T-helper 22 cell (primary cell): ENCODE results near the gene ZNRF3.

Source experiments
- DNase-seq: peaks from one replicate; pipeline ENCODE4 v3.0.0-alpha.2; 2020; ENCODE audit warnings: low read depth

Gene ZNRF3

DNA sequence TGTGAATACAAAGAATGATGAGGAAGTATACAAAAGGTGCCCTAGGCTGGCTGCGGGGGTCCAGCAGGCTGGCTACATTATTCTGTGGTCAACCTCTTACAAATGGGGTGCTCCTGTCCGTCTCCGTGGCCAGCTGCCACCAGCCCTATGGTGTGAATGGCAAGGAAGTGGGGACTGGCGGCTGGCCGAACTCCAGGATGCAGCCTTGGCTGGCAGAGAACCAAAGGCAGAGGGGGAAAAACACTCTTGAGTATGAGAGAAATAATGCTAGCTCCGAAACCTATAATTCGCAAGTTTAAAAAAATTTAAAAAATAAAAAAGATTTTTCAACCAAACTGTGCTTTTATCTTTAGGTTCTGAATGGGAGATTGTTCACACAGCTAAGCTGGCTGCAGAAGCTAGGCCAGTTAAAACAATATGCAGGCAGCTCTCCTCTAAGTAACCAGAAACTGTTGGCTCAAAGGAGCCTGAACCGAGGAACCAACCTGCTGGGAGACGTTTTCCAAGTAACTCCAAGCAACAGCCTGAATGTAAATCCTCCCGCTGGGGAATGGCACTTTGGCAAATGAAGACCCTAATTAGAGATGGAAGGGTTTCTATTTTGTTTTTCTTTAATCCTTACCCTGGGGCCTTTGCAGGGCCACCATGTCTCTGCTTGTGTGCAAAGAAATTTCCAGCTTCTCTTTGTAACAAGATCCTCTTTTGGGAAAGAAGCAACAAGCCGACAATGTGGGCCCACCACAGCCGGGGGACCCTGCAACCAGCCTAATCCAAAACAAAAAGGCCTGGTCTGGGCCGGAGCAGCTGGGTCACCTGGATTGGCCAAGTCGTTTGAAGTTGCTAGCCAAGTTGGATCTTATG lies 128.1 kb downstream of the ZNRF3 start:
- no peak for DNase-seq

DNA sequence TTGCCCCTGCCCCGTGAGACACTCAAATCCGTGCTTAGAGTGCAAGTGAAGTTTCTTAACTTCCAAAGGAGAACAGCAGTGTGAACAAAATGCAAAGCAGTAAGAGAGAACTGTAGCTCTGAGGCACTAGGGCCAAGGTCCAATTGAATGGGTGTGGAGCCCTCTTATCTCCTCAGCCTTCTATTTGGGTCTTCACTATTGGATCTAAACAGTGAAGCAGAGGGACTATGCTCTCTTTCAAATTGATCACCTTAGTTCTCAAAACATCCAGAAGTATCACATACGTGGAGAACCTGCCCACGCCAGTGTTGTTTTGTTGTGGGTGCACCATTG lies 128.7 kb downstream of the ZNRF3 start:
- DNase-seq: no peak

DNA sequence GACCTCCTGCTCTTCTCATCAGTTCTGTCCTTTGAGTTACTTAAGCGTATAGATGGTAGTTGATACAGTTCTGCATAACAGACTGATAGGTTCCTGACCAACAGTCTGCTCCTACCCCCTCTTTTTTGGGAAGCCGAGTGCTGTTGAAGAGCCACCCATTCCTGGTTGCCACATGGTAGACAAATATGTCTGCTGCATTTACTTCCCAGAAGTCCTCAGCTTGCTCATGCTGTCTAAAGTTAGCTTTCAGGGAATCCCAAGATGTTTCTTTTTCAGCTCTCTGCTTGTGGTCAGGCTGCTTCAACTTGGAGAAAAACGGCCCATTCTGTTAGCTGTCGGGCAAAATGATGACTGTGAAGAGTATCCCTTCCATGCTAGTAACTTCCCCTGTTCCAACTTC lies 129.6 kb downstream of the ZNRF3 start:
- no peak for DNase-seq

DNA sequence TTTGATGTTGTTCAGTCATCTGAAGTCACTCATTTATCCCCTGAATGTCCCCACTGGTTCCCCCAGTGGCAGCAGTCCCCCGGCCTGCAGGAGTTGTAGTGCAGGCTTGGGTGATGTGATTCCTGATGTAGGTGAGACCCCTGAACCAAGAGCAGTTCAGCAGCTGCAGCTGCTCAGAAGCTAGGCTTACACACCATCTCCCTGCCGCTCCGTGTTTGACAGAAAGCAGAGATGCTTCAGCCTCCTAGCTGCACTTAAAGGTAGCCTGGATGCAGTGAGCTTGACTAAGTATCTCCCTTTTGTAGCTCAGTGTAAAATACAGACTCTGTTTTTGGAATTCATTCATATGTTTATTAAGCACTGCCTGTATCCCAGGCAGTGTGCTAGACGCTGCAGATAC lies 130.9 kb downstream of the ZNRF3 start:
- DNase-seq: no peak

DNA sequence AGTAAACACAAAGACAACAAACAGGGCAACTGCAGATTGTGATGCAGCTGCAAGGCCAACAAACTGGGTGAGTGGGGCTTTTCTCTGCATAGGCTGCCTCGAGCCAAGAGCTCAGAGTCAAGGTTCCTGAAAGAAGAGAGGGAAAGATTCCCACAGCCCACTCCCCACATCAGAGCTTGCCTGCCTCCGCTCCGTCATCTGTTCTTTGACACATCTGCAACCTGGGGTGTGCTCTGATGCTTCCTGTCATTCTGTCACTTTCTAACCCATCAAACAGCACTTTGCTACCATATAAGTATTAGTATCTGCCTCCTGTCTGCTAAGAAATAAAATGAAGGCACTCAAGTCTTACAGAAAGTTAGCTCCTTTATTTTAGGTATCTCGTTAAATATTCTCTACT lies 131.4 kb downstream of the ZNRF3 start:
- DNase-seq: no peak

DNA sequence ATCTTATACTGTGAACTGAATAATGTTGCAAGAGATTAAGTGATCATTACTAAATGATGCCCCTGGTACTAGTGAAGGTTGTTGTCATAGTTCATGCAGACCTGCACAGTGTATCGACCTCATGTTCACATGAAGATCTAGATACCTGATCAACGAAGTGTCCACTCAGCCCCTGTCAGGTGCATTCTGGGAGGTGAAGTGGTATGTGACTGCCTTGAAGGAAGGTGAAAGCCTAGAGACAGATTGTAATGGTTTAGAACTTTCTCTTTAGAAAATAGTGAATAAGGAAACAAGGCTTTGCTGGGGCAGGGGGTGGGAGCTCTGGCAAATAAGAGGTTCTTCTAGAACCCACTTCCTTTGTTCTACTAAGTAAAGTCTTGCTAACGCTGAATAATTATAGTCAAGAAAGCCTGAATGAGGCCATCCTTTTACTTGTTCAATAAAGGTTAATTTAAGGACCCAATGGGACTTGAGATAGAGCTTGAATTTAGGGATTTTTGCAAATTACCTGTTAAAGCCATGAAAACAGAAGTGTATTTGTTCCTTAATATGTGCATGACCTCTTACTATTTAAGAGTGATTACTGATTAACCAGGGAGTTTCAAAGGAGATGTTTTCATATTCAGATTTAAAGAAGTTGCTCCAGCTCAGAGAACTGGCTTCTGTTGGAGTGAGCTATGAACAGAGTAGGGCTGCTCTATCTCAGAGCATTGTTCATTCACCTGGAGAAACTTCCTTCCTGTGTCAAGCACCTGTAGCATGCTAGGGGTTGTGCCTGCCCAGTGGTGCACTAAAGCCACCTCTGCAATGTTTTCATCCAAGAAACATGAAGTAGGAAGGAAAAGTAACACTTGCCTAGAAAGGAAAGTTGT lies 132.9 kb downstream of the ZNRF3 start:
- DNase-seq: no peak

DNA sequence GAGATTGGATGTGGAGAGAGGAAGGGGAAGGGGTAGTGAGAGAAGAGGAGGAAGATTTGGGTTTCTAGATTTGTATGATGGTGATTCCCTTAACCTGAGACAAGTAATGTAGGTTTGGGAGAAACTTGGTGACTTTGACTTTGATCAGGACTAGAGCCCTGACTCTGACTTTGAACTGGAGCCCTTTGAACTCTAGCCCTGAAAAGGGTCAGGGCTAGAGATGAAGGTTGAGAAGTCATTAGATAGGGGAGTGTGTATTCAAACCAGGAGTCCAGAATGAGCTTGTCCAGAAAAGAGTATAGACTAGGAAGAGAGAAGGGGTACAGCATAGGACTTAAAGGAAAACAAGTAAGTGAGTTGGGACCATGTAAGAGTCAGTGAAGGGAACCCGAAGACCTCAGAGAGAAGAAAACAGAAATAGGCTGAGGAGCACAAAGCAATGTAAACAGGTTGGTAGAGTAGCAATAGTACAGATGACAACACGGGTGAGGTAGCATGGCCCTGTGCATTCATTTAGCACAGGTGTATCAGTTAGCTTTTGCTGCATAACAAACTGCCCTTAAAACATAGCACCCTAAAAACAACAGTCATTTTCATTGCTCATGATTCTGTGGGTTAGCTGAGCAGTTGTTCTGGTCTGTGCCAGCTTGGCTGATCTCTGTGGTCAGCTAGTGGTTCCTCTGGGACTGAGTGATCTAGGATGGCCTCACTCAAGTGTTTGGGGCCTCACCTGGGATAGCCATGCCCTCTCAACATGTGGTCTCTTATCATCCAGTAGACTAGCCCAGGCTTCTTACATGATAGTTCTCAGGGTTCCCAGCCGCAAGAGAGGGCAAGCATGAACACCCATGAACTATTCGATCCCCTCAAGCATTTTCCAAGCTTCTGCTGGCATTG lies 135.2 kb downstream of the ZNRF3 start:
- no peak for DNase-seq

DNA sequence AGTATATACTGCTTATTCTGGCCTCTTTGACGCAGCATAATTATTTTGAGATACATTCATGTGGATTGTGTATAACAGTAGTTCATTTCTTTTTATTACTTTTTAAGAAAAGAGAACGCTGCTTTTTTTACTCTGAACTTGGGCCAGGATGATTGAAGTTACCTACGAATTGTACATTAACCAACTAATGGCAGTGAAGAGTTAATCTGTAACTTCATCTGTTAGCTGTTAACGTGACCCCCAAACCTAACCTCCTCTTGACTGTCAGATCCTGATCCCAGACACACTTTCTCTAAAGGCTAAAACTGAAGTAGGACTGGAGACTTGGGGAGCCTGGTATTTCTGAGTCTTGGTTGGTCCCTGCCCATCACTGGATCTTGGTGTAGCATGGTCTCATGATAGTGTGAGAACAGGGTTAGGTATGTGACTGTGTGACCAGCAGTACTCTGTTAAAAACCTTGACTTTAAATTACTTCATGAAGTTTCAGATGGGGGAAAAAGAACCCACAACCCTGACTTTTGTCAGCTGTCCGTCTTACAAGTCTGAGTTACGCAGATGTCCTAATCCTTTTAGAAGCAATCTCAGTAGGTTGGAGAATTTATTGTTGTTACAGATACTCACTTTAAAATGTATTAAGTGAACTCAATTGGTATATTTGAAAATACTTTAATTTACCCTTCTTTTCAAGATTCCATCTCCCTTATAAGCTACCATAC lies 138.9 kb downstream of the ZNRF3 start:
- no peak for DNase-seq

DNA sequence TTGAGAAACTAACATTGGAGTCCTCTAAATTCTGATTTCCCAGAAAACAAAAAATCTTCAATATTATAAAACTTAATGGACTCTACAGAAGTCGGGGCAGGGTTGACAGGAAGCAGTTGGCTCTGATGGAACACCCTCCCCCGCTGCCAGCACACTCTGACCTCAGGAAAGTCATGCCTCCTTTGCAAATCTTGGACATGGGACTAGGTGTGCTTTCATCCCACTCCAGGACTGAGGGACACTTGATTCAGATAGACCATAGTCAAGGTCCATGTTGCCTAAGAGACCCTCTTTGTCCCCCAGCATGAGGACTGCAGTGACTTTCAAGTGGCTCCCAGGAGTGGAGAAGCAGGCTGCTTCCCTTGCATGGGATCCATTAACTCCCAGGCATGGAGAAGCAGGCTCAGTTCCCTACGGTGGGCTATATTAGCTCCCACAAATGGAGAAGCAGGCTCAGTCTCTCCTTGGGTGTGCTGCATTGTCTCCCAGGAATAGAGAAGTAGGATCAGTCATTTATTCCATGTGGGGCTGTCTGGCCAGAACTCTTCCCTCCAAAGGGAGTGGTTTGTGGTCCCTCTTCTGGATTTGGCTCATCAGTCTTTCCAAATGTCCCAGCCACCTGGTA lies 139.9 kb downstream of the ZNRF3 start:
- DNase-seq: no peak

DNA sequence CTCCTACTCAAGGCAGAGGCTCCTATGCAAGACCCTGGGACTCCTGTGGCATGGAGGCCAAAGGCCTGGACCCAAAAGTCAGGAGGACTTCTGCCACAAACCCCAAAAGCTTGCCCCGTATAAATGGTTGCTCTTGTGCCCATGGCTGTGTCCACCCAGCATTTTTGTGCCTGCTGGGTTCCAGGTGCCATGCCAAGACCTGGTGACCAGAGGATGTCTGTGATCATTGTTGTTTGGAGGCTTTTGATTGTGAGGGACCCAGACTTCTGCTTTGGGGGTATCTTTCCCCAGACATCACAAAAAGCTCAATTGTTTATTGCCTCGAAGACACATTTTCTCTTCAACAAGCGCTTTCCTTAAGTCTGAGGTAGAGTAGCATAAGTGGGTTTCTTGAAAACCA lies 143.2 kb downstream of the ZNRF3 start:
- no peak for DNase-seq

DNA sequence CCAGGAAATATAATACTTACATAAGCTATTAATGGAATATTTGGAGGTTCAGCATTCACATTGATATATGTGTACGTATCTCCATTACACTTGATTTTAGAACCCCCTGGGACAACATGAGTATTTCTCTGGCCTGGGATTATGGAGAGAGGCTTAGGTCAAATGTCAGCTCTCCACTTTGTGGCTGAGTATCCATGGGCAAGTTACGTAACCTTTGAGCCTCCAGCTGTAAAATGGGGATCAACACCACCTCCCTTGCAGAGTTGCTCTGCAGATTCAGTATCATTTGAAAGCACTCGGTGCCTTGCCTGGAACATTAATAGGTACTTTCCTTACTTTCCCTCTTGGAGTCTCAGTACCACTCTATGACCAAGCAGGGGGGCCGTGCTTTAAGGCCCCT lies 145.1 kb downstream of the ZNRF3 start:
- DNase-seq: no peak

DNA sequence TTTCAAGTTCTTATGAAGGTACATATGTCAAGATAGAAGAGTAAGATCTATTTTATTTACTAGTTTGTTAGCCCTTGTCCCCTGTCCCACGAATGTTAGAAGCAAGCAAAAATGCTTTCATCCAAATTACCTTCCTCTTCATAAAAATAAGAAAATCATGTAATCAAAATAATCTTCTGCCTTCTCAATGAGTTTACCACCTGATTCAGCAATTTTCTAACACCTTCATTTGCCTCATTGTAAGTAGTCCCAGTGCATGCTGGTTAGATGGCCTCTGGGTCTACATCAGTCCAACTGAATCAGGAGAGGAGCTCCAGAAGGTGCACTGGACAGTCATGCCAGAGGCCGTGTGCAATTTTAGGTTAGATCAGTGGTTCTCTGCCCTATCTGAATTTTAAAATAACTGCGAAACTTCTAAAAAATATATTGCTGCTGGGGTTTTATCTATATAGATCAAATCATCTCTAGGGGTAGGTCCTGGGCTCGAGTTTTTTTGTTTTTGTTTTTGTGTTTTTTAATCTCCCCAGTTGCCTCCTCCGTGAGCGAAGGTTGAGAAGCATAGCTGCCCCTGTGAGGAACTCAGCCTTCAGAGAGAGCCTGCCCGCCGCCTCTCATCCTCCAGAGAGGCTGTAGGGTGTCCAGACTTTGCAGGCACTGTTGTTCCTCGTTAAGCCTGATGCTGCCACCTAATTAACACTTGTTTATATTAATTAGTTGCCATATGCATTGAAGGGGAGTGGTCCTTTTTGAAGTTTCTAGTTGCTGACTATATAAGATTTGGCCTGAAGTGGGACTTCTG lies 146.0 kb downstream of the ZNRF3 start:
- DNase-seq: no peak

DNA sequence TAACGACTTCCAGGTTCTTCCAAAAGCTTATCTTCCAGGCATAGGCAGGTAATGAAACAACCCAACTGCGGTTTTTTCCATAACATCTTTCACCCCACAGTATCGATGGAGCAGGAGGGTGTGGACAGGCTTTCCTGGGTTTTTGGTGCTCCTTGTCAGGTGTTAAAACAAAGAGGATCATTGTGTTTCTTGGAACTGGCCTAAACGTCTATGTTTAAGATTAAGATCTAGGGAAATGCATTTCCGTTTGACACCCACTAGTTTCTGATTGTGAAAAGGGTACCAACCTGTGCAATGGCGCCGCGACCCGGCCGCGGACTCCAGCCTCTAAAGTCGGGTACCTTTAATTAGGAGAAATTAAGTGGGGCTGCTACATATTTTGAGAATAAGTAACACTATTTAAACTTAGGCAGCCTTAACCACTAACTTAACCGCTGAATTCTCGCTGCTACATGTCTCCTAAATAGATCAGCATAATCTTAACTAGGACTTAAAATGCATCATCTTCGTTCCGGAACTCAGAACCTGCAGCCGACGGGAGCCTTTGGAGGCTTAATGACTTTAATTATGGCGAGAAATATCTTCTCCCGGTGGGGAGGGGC lies 146.7 kb downstream of the ZNRF3 start:
- DNase-seq: no peak

DNA sequence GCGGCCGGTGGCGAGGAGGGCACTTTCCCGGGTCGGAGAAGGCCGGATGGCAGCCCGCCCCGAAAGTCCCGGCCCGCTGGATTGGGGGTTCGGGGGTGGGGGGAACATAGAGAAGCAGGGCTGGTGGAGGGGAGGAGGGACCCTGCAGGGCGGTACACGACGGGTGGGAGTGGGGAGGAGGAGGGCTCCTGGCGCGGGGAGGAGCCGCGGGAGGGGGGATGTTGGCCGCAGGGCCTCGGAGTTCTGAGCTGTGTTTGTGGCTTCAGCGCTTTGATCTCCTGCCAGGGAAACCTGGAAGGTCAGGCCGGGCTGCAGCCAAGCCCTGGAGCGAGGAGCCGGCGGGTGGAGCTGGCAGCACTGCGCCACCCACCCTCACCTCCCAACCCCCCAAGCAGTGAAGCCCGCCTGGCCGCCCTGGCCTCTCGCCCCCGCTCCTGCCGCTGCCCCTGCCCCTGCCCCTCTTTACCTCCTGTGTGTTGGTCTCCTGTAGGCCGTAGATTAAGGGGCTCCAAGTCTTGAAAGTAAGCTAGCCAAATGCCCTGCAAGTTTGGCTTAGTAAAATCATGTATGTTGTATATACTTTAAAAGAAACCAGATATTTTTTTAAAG lies 147.3 kb downstream of the ZNRF3 start:
- DNase-seq: no peak

DNA sequence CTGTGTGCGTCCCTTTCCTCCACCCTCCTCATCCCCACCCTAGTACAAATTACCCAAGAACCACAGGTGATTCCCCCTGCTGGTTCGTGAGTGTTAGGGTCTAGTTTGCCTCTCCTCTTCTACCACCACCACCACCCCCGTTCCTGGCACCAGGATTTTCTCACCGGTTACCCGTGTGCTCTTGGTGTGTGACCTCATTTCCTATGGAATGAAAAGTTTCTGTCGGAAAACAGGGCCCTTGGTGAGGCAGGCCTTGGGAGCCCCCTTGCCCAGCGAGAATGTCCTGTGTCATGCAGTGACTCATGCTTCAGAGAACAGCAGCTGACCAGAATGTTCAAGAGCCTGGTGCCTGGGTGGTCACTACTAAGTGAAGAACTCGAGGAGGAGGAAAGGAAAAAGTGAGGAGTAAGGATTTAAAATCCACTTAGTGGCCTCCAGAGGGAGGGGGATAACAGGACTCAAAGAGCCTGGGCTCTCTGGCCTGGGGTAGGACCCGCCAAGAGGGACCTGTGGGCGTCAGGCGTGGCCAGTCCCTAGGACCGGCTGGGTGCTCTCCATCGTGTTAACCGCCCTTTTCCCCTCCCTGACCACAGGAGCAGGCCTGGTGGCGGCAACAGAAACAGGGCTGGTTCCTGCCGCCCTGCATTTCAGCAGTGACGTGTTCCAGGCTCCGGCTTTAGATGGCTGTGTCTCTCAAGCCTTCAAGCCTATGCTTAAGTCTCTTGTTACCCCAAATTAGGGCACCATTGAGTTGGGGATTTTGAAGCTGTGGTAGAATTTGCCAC lies 148.0 kb downstream of the ZNRF3 start:
- no peak for DNase-seq

DNA sequence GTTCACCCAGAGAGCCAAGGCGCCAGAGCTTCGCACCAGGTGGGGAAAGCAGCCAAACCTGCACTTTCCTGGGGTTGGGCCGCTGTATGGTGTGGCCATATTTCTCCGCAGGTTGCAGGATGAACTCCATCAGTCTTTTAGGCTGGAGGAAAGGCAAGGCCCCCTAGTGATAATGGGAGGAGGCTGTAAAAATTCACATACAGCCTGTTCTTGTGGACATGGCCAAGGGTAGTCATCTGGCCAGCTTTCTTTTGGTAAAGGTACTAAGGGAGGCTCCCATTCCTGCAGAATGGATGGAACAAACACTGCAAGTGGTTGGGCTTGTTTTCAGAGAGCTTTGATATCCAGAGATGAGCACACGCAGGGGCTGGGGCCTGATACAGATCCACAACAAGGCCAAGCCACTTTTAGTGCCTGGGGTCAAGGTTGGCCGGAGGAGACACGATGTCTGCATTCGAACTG lies 148.7 kb downstream of the ZNRF3 start:
- no peak for DNase-seq

DNA sequence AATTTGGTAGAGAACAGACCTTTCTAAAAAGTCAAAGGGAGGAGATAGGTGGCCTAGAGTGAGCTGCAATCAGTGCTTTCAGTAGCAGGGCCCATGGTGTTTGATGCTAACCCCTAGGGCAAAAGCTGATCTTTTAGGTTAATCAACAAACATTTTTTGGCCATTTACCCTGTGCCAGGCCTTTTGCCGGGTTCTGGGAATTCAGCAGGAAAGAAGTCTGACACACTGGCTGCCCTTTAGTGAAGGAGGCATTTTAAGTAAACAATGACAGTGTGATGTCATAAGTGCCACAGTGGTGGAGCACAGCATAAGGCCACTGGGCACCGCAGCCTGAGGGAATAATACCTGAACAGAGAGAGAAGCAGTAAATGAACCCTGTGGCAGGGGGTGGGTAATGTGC lies 149.2 kb downstream of the ZNRF3 start:
- DNase-seq: no peak

DNA sequence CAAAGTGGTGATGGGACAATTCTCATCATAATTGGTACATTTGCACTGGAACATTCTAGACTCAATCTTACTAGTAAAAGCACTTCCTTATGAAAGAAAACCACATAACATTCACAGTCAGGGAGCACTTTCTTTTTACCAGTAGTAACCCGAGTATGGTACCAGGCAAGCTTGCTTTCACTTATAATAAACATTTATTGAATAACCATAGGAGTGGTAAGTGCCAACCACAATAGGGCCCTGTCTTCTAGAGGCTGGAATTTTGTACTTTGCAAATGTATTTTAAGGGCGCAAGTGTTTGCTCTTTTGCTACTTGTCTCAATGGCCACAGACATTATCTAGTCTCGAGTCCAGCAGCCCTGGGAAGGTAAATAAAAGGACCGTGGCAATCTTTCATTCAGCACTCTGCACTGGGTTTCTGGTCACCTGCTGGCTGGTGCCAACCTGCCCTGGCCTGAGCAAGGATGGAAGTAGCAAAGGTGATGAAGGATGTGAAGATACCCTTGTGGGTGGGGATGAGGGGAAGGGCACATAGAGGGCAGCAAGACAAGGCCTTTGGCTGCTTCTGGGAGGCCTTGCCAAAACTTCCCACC lies 154.1 kb downstream of the ZNRF3 start:
- no peak for DNase-seq
